ENCODE results near the gene SLC2A6. TPM values are rescaled to one million over a fixed set of nuclear protein-coding genes. Genes with fewer than 3 reads are reported as not detected.

The SLC2A6 gene
- polyA plus RNA-seq, 1 donor (not counting 4 experiments of a cell fraction or from before 2014, with no cell fraction given), result 15.9 TPM

GRCh38 chr9:133421615-133422542, 57.0 kb downstream of the SLC2A6 start, which contains the start of gene ADAMTS13:
Gene ADAMTS13 (plus strand): TSS chr9:133422367. CDS start chr9:133422444, 77 bp downstream.
- Histone ChIP-seq H3K4me2 (ENCODE audit: control insufficient read depth, extremely low read depth, insufficient read depth, low read depth, low read length) (no peak within 1 kb of the TSS), H4K20me1 (ENCODE audit: control insufficient read depth, extremely low read depth, insufficient read depth, low read length) (no peaks in the 10 kb centered on the region), H3K9ac (ENCODE audit: control insufficient read depth, extremely low read depth, insufficient read depth, low read length) (no peak within 1 kb of the TSS), H3K79me2 (ENCODE audit: control insufficient read depth, insufficient read depth, low read length) (peaks cover 7% of the 10 kb centered on the region), H3K4me1 (ENCODE audit: control insufficient read depth, extremely low read depth, insufficient read depth, low read length) (peaks cover 8% of the 10 kb centered on the region), H3K27ac (ENCODE audit: control insufficient read depth, insufficient read depth, low read length) (no peak within 1 kb of the TSS), H2AFZ (ENCODE audit: control insufficient read depth, low read length) (no peak within 1 kb of the TSS), H3K4me3 (ENCODE audit: control insufficient read depth in 2 of 3, extremely low read depth in 1 of 3, insufficient read depth in 2 of 3, low read depth in 1 of 3, low read length in 3 of 3) (no peak within 1 kb of the TSS), H3K36me3 (ENCODE audit: control insufficient read depth in 2 of 2, extremely low read depth in 1 of 2, insufficient read depth in 2 of 2, low read length in 2 of 2) (no peaks in the 10 kb centered on the region), H3K9me1 (ENCODE audit: control insufficient read depth, extremely low read depth, insufficient read depth, low read length) (no peaks in the 10 kb centered on the region), H3K9me3 (ENCODE audit: control insufficient read depth, low read depth, low read length) (no peaks in the 10 kb centered on the region), H3K27me3 (ENCODE audit: control insufficient read depth, extremely low read depth, insufficient read depth, low read length) (peaks cover 4% of the 10 kb centered on the region)
- DNase-seq (ENCODE audit: low read depth, low spot score), result no peak
- no peak for FAIRE-seq
- dilution Hi-C loops (cut with MboI; ENCODE audit: extremely low pct_ligation_motif_present, low sequenced_read_pairs), result no loop called here
- TF ChIP-seq CTCF (optimal IDR thresholded peaks at IDR 0.05 in 1 of 3, IDR thresholded peaks at IDR 0.05 in 1 of 3, conservative IDR thresholded peaks at IDR 0.05 in 1 of 3; ENCODE audit: extremely low read depth in 1 of 3, insufficient read depth in 2 of 3, low read length in 3 of 3), result peak in 2 of 3 experiments; percentile 16 to 26
- TF ChIP-seq EZH2 (IDR thresholded peaks at IDR 0.05; ENCODE audit: low read length), result no peak

Other genes starting within 250 kb of the SLC2A6 start
- gene ABO, start 203.9 kb downstream of the SLC2A6 start, polyA plus RNA-seq, result not detected in 3 replicates
- 11.8 to 13.0 TPM (median 12.4 TPM) in 3 replicates for gene SURF6, start 142.9 kb downstream of the SLC2A6 start, polyA plus RNA-seq
- 15.3 to 25.6 TPM (median 15.9 TPM) in 3 replicates for gene MED22, start 131.0 kb downstream of the SLC2A6 start, polyA plus RNA-seq
- gene RPL7A, start 130.9 kb downstream of the SLC2A6 start, polyA plus RNA-seq, result 2,394 to 3,298 TPM (median 2,684 TPM) in 3 replicates
- 31.1 to 34.0 TPM (median 32.9 TPM) in 3 replicates for gene SURF1, start 122.6 kb downstream of the SLC2A6 start, polyA plus RNA-seq
- 21.2 to 29.0 TPM (median 28.2 TPM) in 3 replicates for gene SURF2, start 122.5 kb downstream of the SLC2A6 start, polyA plus RNA-seq
- gene SURF4, start 103.0 kb downstream of the SLC2A6 start, polyA plus RNA-seq, result 120 to 232 TPM (median 153 TPM) in 3 replicates
- gene STKLD1, start 102.7 kb downstream of the SLC2A6 start, polyA plus RNA-seq, result 0.39 to 0.77 TPM in 2 of 3 replicates, not detected in the other
- 18.8 to 23.9 TPM (median 21.5 TPM) in 3 replicates for gene REXO4, start 61.1 kb downstream of the SLC2A6 start, polyA plus RNA-seq
- 1.1 to 2.9 TPM (median 1.2 TPM) in 3 replicates for gene ADAMTS13, start 56.7 kb downstream of the SLC2A6 start, polyA plus RNA-seq
- gene CACFD1, start 19.1 kb downstream of the SLC2A6 start, polyA plus RNA-seq, result 2.5 to 6.0 TPM (median 3.4 TPM) in 3 replicates
- gene MYMK, start 45.9 kb upstream of the SLC2A6 start, polyA plus RNA-seq, result not detected in 3 replicates
- gene ADAMTSL2, start 55.6 kb upstream of the SLC2A6 start, polyA plus RNA-seq, result not detected in 3 replicates
- not detected in 3 replicates for gene FAM163B, start 130.3 kb upstream of the SLC2A6 start, polyA plus RNA-seq
- gene DBH, start 157.3 kb upstream of the SLC2A6 start, polyA plus RNA-seq, result not detected in 3 replicates

Data from keratinocyte (primary cell).